Amniotic stem cell (primary cell): Measurements from ENCODE around the gene ANO2.
"Not testable (repeated sequence)": the region's sequence is repeated elsewhere in the genome, so short reads cannot be mapped to it uniquely, and the experiment has no call there.

Experiments
- DNase-seq: peaks from one replicate; lab custom pipeline; 2025; lab: John Stamatoyannopoulos, UW

ANO2 gene

GRCh38 chr12:5887819-5888218, 57.2 kb downstream of the ANO2 start:
- not testable (repeated sequence) for DNase-seq

GRCh38 chr12:5884866-5885265, 60.2 kb downstream of the ANO2 start:
- DNase-seq: no peak

GRCh38 chr12:5884285-5884684, 60.8 kb downstream of the ANO2 start:
- no peak for DNase-seq

GRCh38 chr12:5882511-5883190, 62.4 kb downstream of the ANO2 start:
- DNase-seq: no peak

GRCh38 chr12:5881666-5882065, 63.4 kb downstream of the ANO2 start:
- no peak for DNase-seq

- DNase-seq: no peak
Measured at GRCh38 chr12:5881101-5881606, 63.9 kb downstream of the ANO2 start.

- no peak for DNase-seq
Measured at GRCh38 chr12:5875851-5876250, 69.2 kb downstream of the ANO2 start.

- DNase-seq: no peak
Measured at GRCh38 chr12:5874514-5874913, 70.5 kb downstream of the ANO2 start.

GRCh38 chr12:5873281-5873919, 71.7 kb downstream of the ANO2 start:
- no peak for DNase-seq

GRCh38 chr12:5872745-5873144, 72.3 kb downstream of the ANO2 start:
- no peak for DNase-seq

GRCh38 chr12:5871741-5872140, 73.3 kb downstream of the ANO2 start:
- DNase-seq: no peak

GRCh38 chr12:5870183-5870582, 74.9 kb downstream of the ANO2 start:
- no peak for DNase-seq

GRCh38 chr12:5868625-5869295, 76.3 kb downstream of the ANO2 start:
- no peak for DNase-seq

GRCh38 chr12:5865397-5865796, 79.7 kb downstream of the ANO2 start:
- DNase-seq: no peak

- no peak for DNase-seq
Measured at GRCh38 chr12:5864972-5865371, 80.1 kb downstream of the ANO2 start.

- no peak for DNase-seq
Measured at GRCh38 chr12:5864301-5864700, 80.8 kb downstream of the ANO2 start.

- no peak for DNase-seq
Measured at GRCh38 chr12:5861416-5861815, 83.6 kb downstream of the ANO2 start.

GRCh38 chr12:5856692-5857091, 88.4 kb downstream of the ANO2 start:
- DNase-seq: no peak

GRCh38 chr12:5846950-5847349, 98.1 kb downstream of the ANO2 start:
- no peak for DNase-seq

GRCh38 chr12:5840944-5841343, 104.1 kb downstream of the ANO2 start:
- no peak for DNase-seq

GRCh38 chr12:5830111-5830510, 114.9 kb downstream of the ANO2 start:
- DNase-seq: no peak

GRCh38 chr12:5827591-5827990, 117.5 kb downstream of the ANO2 start:
- DNase-seq: no peak

- not testable (repeated sequence) for DNase-seq
Measured at GRCh38 chr12:5825761-5826160, 119.3 kb downstream of the ANO2 start.
